HG02973 (cell line): ENCODE data around the gene DYNLT2B.
A peak's percentile ranks its signal among the peaks of the same experiment; 100 is the strongest.
"Not testable (repeated sequence)": the region's sequence is repeated elsewhere in the genome, so short reads cannot be mapped to it uniquely, and the experiment has no call there.

ENCODE experiments used
- ATAC-seq: cut with Tn5 transposase; IDR thresholded peaks from one replicate; pipeline ENCODE4 v1.9.1; 2021; ENCODE audit warnings: moderate library complexity; ENCODE audit not compliant: unreplicated experiment

The DYNLT2B gene

GRCh38 chr3:196326936-196327335, 8.9 kb upstream of the DYNLT2B start:
- no peak for ATAC-seq

- ATAC-seq: no peak
Measured at GRCh38 chr3:196323691-196324090, 5.7 kb upstream of the DYNLT2B start.

GRCh38 chr3:196323016-196323415, 5.0 kb upstream of the DYNLT2B start:
- no peak for ATAC-seq

GRCh38 chr3:196321162-196321561, 3.1 kb upstream of the DYNLT2B start:
- ATAC-seq: no peak

DNA sequence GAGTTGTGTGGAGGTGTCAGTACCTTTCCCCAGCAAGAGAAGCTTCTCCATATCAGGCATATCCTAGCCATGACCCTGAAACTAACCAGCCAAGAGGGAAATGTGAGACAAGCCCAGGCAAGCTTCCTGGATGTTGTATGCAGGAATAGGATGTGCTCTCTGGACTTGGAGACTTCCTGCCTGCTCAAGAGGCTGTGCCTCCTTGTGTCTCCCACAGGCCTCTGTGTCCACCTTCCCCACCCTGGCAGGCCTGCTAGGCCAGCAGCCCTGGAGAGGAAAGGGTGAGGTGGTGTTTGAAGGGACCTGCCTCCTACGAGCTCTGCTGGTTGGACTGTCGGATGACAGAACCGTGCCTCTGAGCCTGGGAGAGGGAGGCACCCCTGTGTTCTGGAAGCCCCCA, 2.1 kb upstream of the DYNLT2B start:
- no peak for ATAC-seq

GRCh38 chr3:196316799-196317686, 997 bp downstream of the DYNLT2B start:
- ATAC-seq: not testable (repeated sequence)

- ATAC-seq: no peak
Measured at GRCh38 chr3:196315821-196316220, 2.2 kb downstream of the DYNLT2B start.

DNA sequence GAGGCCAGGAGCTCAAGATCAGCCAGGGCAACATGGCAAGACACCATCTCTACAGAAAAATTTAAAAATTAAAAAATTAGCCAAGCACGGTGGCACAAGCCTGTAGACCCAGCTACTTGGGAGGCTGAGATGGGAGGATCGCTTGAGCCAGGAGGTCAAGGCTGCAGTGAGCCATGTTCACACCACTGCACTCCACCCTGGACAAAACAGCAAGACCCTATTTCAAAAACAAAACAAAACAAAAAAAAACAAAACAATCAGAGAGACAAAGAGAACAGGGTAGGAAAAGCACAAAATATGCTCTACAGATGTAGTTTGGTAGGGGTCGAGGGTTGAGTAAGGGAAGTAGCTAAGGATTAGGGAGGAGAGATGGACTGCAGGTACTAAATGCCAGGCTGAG, 3.4 kb downstream of the DYNLT2B start:
- ATAC-seq: no peak

DNA sequence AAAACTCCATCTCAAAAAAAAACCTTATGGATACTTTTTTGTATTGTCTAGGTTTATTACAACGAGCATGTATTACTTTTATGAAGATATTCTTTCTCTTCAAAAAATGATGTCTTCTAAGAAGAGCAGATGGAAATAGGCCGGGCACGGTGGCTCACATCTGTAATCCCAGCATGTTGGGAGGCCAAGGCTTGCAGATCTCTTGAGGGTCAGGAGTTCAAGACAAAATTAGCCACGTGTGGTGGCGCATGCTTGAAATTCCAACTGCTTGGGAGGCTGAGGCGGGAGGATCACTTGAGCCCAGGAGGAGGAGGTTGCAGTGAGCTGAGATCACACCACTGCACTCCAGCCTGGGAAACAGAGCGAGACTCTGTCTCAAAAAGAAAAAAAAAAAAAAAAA, 4.0 kb downstream of the DYNLT2B start:
- ATAC-seq: not testable (repeated sequence)

DNA sequence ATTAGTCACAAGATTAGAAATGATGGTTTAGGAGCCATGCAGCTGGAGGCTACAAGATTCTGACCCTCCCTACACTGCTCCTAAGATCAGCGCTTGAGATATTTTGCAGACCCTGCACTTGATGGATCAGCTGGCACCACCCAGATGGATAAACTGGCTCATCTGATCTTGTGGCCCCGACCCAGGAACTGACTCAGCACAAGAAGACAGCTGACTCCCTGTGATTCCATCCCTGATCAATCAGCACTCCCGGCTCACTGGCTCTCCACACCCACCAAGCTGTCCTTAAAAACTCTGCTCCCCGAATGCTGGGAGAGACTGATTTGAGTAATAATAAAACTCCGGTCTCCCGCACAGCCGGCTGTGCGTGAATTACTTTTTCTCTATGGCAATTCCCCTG, 15.1 kb downstream of the DYNLT2B start:
- not testable (repeated sequence) for ATAC-seq

GRCh38 chr3:196302551-196302950, 15.5 kb downstream of the DYNLT2B start:
- ATAC-seq: not testable (repeated sequence)

DNA sequence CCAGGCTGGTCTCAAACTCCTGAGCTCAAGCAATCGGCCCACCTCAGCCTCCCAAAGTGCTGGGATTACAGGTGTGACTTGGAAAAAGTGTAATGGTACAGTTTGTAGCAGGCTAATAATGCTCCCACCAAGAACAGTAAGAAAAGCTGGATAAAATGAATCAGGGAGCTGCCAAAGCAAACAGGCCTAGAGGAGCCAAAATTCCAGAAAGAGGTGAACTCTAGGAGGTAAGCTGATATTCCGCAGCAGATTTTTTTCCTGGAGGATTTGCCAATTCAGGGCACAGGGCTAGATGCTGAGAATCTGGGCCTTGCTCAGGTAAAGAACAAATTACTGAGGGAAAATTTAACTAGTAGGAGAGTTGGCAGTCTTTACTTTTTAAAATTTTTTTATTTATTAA, 19.5 kb downstream of the DYNLT2B start:
- ATAC-seq: no peak

DNA sequence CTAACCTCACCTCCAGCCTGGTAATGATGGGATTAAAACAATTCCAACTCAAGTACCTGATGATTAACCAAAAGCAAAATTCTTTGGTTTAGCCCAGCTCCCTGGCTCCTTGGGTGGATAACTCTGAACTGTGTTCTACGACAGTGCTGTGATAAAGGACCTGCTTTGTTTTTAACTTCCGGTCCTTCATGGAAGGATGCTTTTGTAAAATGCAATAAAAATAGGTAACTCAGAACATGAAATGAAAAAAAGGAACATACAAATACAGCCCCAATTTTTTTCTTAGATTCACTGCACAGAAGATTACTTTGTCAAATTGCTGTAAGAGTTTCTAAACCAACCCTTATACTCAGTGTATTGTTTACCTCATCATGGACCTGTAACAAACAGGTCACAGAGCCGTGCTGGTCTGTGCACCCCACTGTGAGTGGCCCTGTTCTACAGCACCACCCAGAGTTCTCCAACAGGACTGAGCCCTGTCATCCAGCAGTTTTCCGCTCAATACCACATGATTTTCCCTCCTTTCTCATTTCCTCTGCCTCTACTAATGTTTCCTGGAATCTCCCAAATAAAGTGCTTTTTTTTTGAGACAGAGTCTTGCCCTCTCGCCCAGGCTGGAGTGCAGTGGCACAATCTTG, 25.6 kb downstream of the DYNLT2B start:
- ATAC-seq: no peak

DNA sequence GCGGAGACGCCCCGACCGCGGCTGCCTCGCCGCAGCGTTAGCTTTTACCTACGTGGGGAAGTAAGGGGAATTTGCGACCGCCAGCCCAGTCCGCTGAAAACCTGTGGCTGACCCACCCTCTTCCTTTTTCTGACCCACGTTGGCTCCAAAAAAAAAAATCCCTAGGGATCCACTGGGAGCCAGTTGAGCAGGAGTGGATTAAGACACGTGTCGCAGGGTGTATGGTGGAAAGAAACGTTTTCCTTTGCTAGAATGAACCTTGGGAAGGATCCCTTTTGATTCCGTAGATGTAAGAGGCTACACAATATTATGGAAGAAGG, 29.9 kb downstream of the DYNLT2B start:
- ATAC-seq: no peak

DNA sequence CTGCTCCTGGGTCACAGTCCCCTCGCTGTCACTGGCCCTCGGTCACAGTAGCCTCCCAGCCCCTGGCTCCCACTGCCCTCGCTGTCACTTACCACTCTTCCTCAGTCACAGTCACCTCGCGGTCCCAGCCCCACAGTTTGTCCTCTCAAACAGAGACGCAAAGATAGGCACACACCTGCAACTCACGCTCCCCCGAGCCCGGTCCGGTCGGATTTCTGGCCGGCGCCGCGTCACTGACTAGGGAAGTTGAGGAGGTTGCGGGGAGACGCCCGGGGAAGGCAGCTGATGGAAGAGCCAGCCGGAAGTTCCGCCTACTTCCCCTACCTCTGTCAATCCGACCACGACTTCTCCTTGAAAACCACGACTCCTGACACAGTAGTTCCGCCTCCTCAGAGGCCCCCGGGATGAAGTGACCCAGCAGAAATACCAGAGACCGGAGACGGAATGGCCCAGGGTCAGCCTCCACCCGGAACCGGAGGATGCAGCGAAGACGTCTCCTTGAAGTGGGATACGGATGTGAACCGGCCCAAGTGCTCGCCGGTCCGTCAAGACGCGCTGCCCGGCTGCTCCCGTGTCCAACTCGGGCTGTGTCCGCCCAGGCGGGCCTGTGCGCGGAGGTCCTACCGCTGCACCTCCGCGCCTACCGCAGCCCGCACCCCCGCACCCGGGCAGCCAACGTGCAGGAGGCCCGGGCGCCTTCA, 30.4 kb downstream of the DYNLT2B start, which contains the start of gene PCYT1A:
Gene PCYT1A (minus strand): TSS at position 287 of the 701 bp plus-strand sequence. CDS start 17,195 bp downstream, outside the sequence.
- ATAC-seq: peak; percentile 74

DNA sequence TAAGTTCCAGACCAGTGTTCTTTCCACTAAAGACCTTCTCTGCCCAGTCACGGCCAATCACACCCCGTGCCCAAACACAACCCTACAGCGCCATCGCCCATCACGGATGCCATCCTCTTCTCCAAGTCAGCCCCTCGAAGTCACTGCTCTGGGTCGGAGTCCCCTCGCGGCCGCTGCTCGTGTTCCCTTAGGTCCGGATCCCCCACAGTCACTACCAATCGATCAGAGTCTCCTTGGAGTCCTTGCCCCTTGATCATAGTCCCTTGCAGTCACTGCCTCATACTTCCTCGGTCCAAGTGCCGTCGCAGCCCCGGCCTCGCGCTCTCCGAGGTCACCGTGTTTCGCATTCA, 31.0 kb downstream of the DYNLT2B start:
- ATAC-seq: peak; percentile 20

DNA sequence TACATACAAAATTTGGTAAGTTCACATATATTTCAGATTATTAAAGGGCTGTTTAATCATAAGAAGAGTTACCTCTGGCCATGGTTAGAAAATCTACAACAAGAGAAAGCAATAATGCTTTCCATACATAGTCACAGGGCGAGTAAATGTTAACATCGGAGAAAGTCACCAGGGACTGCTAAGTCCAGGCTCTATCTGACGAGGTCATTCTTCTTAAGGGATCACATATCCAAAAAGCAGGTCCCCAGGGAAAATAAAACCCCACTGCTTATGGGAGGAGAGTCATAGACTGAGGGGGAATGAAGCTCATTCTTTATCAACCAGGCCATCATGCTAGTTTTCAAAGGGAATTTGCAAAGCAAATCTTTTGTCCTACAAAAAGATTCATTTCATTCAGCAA, 33.6 kb downstream of the DYNLT2B start:
- ATAC-seq: no peak

GRCh38 chr3:196281962-196282361, 36.1 kb downstream of the DYNLT2B start:
- ATAC-seq: no peak

DNA sequence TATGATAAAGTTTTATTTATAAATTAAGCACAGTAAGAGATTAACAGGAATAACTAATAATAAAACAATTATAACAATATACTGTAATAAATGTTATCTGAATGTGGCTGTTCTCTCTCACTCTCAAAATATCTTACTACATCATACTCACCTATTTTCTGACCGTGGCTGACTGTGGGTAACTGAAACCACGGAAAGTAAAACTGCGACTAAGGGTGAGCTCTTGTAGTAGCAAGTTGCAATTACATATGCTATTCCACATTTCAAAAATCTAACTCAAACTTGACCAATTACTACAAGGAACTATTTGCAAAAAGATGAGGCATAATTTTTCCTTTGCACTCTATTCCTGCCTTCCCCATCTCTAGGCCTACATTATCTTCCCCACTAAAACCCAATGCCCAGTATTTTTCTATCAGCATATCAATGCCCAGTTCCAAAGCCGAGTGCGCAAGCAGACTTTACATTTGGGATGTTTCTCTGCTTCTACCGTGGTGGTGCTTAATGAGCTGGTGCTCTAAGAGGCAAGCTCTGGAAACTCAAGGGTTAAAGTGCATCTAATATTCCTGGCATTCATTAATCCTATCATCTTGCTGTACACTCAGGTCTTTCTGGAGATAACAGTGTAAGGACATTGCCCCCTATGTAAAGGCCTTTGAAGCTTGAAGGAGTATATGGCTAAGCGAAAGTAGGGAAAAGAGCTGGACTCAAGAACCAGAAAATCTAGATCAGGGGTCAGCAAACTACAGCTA, 37.2 kb downstream of the DYNLT2B start:
- no peak for ATAC-seq

GRCh38 chr3:196275126-196275525, 42.9 kb downstream of the DYNLT2B start:
- ATAC-seq: no peak

GRCh38 chr3:196274585-196274984, 43.5 kb downstream of the DYNLT2B start:
- ATAC-seq: peak; percentile 77
